GM21423 (cell line): Measurements from ENCODE around the gene HERPUD2.
"Not testable (repeated sequence)": the region's sequence is repeated elsewhere in the genome, so short reads cannot be mapped to it uniquely, and the experiment has no call there.

ENCODE experiments used
- ATAC-seq: cut with Tn5 transposase; IDR thresholded peaks from one replicate; pipeline ENCODE4 v1.9.1; 2021; ENCODE audit warnings: mild to moderate bottlenecking, moderate library complexity; ENCODE audit not compliant: unreplicated experiment

The HERPUD2 gene

DNA sequence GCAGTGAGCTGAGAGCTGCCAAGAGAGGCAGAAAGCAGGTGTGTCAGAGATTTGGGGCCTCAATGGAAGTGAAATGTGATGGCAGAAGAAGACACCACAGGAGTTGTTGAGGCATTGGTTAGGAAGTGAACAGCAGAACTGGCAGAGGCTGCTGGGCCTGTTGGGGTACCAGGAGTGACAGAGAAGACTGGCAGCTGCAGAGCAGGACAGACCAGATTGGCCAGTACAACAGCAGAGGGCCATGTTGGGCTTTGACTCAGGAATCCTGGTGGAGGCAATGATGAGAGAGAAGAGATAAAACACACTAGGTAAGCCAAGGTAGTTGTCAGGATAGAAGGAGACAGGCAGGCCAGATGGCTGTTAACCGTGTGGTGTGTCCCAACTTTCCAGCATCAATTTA lies 19.9 kb upstream of the HERPUD2 start:
- no peak for ATAC-seq

GRCh38 chr7:35714407-35714806 lies 19.5 kb upstream of the HERPUD2 start:
- no peak for ATAC-seq

- ATAC-seq: no peak
Measured at GRCh38 chr7:35712563-35713226, 17.8 kb upstream of the HERPUD2 start.

DNA sequence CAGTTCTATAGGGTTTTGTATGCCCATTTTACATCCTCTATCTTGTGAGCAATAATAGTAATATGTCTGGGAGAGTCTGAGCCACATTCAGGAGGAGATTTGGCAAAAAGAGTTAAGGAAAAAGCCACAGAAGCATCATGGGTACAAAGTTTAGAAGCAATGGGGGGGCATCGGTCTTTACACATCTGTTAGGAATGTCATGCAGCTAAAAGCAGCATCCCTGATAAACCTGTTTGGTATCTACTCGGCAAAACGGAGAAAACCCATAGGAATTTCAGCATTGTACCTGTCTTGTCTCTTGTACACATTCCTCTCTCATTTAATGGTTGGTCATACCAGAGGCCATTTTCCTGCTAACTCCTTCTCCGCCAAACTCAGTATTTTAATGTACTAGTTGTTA lies 12.5 kb upstream of the HERPUD2 start:
- ATAC-seq: no peak

GRCh38 chr7:35705932-35706461 lies 11.1 kb upstream of the HERPUD2 start:
- ATAC-seq: no peak

DNA sequence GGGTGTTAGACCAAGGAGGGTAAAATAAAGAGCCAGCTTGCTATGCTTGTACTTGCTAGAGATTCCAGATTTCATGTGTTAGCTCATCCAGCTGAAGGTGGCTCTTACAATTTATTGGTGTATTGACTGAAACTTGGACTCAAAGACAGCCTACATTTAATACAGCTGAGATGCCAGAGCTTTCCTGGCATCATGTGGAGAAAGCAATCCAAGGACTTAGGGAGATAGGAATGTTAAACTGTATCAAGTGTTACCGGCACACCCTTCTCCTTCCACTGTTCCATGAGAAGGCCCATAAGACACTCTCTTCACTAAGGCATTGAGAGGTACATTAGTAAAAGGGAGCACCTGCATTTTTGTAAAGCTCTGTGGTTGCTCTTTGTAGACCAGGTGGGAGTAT lies 9.3 kb upstream of the HERPUD2 start:
- no peak for ATAC-seq

DNA sequence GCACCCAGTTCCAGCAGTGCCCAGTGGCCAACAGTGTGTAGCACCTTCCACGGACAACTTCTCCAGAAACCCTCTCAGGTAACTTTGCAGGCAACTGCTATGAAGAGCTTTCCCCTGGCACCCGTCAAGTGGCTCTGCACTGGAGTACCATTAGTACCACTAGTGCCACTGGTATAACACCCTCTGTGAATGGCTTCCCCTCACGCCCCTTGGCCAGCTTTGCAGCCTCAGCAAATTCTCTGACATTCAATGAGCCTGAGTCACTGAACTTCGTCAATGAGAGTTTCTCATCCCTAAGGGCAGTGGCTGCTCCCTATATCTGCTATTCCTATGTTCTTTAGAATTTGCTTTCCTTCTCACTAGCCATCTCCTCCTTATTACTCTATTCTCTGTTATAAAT lies 7.6 kb upstream of the HERPUD2 start:
- no peak for ATAC-seq

DNA sequence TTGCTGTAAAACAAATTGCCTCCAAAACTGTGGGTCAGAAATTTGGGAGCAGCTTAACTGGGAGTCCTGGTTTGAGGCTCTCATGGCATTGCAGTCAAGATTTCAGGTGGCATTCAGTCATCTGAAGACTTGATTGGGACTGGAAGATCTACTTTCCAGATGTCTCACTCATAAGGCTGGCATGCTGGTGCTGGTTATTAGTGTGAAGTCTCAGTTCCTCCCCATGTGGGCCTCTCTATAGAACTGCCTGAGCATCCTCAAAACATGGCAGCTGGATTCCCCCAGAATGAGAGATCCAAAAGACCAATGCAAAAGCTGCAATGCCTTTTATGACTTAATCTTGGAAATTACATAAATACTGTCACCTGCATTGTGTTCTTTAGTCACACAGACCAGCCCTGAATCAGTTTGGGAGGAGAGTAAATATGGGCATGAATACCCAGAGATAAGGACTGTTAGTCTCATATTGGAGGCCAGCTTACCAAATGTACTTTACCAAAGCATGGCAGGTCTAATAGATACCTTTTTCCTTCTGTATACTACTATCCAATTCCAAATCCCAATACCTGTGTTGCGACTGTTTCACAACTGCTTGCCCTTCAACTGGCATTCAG lies 6.5 kb upstream of the HERPUD2 start:
- no peak for ATAC-seq

- ATAC-seq: no peak
Measured at GRCh38 chr7:35700865-35701264, 5.9 kb upstream of the HERPUD2 start.

- no peak for ATAC-seq
Measured at GRCh38 chr7:35700333-35700732, 5.4 kb upstream of the HERPUD2 start.

- ATAC-seq: no peak
Measured at GRCh38 chr7:35699796-35700305, 4.9 kb upstream of the HERPUD2 start.

GRCh38 chr7:35698382-35698781 lies 3.4 kb upstream of the HERPUD2 start:
- not testable (repeated sequence) for ATAC-seq

GRCh38 chr7:35697414-35698175 lies 2.7 kb upstream of the HERPUD2 start:
- ATAC-seq: no peak

DNA sequence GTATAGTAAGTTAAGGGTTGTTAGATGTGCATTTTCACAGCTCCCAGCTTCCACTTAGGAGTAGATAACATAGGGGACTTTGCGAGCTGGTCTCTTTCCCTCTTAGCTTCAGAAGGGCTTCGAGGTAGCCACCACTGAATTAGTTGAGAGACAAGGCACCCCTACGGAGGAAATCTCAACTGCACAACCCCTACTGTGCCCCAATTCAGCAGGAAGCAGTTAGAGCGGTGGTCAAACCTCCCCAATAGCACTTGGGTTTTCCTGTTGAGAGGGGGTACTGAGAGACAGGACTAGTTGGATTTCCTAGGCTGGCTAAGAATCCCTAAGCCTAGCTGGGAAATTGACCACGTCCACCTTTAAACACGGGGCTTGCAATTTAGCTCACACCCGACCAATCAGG lies 1.1 kb upstream of the HERPUD2 start:
- ATAC-seq: no peak

GRCh38 chr7:35695473-35695850 lies 527 bp upstream of the HERPUD2 start:
- ATAC-seq: peak; percentile 4

DNA sequence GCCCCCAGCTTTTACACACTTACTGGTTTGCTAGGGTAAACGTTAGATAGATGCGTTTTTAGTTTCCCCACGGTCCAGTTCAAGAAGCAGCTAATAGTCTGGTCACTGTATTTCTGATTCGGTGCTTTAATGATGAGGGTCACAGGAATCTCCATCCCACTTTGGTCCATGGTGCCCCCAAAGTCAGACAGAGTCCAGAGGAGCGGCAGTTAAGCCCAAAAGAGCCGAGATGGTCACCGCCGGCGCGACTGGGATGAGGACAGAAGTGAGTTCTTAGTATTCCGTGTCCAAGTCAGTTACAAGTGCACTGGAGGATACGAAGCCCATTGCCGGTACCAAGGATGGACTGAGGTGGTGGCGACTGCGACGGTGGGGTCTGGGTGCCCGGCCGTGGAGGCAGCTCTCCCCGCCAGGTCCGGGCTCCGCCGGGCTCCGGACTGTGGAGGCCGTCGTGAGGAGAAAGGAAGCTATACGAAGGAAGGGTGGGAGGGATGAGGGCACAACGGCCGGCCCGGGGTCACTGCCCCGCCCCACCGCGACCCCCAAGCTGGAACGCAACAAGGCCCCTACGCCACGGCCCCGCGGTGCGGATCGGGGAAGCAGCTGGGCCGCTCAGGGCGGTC lies 663 bp downstream of the HERPUD2 start:
- ATAC-seq: peak; percentile 20

DNA sequence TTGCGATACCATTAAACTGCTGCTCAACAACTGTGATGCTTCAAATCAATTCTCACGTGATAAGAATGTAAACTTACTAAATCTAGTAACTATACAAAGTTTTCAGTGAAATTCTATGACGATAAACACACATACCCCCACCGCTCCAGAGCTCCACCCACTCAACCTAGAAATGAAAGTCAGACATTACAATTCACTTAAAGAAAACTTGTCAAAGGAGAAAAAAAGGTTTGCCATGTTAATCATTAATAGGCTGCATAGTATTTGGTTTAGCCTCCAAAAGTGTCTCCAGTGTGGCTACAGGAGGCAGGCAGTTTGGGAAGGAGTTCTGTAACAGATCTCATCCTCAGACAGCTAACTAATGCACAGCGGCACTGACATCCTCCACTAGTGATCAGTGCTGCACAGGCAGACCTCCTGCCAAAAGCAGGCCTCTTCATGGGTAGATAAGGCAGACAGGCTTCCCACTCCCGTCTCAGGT lies 3.1 kb downstream of the HERPUD2 start:
- ATAC-seq: no peak

- ATAC-seq: no peak
Measured at GRCh38 chr7:35691366-35691765, 3.6 kb downstream of the HERPUD2 start.

- ATAC-seq: not testable (repeated sequence)
Measured at GRCh38 chr7:35690614-35691013, 4.3 kb downstream of the HERPUD2 start.

DNA sequence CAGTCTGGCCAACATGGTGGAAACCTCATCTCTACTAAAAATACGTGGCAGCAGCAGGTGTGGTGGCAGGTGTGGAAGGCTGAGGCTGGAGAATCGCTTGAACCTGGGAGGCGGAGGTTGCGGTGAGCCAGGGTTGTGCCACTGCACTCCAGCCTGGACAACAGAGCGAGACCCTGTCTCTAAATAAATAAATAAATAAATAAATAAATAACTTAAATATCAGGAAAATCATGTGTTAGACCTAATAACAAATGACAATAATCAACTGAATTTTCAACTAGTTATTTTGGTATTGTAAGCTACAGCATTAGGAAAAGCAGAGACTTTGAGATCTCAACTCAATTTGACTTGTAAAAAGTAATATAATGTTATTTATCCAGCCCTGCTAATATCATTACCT lies 9.2 kb downstream of the HERPUD2 start:
- ATAC-seq: no peak
